Activated CD8-positive, alpha-beta memory T cell treated with anti-CD3 and anti-CD28 coated beads, Interleukin-2, amount 50 U/mL, for 1 hour (primary cell): ENCODE measurements around the gene ADIPOQ.
"Not testable (repeated sequence)": the region's sequence is repeated elsewhere in the genome, so short reads cannot be mapped to it uniquely, and the experiment has no call there.

Experiments
- DNase-seq: peaks from one replicate; pipeline ENCODE4 v3.0.0-alpha.2; 2020; ENCODE audit errors: extremely low read depth

Gene ADIPOQ

DNA sequence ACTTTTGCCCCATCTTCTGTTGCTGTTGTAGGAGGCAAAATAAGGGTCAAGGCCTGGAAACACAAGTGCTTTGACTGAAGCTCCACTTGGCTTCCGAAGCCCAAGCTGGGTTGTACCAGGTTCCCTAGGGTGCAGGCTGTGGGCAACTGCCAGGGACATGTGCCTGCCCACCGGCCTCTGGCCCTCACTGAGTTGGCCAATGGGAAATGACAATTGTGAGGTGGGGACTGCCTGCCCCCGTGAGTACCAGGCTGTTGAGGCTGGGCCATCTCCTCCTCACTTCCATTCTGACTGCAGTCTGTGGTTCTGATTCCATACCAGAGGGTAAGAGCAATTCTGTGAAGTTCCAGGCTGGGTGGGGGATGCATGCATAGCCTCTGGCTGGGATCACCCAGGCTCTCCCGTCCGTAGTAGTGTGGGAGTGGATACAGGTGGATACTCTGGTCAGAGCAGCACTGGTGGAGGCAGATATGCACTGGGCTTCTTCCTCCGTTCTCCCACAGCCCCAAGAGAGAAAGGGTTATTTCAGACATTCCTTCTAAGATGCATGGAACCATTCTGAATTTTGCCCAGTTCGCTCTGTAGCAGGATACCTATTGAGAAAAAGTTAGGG is at the start of gene ADIPOQ:
Gene ADIPOQ (plus strand): TSS at position 285 of the 613 bp plus-strand sequence. CDS start 10,349 bp downstream, outside the sequence.
- no peak for DNase-seq

DNA sequence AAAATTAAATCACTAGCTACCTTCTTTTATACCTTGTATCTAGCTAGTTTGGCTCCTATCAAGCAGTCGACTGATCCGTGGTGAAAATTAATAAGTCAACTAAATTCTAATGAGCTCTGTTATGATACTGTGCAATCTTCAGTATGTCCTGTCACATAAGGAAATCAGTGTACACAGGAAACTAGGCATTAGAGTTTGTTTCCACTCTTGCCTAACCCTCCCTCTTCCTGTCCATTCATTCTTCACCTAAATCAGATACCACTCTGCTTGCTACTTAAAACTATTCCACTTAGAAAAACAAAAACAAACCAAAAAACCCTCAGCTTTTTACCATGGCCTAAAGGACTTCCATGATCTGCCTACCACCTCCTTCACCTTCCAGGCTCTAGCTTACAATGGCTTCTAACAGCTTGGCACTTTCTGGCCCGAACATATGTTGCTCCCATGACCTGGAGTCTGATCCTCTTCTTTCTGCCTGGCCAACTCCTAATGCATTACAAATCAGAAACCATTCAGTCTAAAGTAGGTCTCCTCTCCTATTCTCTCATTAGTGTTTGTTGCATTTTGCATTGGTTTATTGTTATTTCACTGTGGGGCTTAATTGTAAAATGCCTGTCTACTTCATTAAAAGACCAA is 44.2 kb upstream of the ADIPOQ start:
- DNase-seq = no peak

DNA sequence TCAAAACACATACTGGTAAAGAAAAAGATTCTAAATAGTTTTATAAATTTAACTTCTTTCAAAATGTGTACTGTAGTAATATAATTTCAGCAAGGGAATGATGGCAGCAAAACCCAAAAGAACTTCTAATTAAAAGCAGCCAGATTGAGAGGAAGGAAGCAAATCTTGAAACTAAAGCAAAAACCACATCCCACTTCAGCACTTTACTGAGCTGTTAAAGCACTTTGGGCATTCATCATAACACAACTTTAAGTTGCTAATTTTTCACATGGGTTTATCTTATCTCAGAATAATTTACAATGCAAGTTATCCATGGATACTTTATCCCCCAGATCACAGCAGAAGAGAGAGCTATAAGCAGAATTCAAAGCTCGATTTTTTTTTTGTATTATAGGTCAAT is 42.2 kb upstream of the ADIPOQ start:
- no peak for DNase-seq

DNA sequence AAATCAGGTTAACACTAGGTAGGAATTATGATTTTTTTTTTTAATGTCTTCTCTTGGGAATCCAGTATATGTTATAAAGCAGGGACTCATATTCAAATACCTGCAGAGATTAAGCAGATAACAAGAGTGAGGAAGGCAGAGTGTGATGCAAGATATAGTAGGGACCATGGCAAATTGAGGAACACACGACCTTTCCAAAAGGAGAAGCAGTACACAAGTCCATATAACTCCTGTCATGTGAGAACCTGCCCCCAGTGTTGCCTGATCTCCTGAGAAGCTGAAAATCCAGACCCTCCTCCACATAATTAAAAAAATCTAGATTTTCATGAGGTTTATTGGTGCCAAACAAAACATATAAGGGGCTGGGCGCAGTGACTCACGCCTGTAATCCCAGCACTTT is 39.8 kb upstream of the ADIPOQ start:
- DNase-seq = no peak

DNA sequence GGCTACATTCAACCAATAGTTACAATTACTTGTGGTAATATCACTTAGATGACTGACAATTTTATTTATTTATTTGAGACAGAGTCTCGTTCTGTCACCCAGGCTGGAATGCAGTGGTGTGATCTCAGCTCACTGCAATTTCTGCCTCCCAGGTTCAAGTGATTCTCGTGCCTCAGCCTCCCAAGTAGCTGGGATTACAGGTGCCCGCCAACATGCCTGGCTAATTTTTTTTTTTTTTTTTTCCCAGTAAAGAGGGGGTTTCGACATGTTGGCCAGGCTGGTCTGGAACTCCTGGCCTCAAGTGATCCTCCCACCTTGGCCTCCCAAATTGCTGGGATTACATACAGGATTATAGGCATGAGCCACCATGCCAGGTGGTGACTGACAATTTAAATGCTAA is 39.1 kb upstream of the ADIPOQ start:
- DNase-seq = not testable (repeated sequence)

DNA sequence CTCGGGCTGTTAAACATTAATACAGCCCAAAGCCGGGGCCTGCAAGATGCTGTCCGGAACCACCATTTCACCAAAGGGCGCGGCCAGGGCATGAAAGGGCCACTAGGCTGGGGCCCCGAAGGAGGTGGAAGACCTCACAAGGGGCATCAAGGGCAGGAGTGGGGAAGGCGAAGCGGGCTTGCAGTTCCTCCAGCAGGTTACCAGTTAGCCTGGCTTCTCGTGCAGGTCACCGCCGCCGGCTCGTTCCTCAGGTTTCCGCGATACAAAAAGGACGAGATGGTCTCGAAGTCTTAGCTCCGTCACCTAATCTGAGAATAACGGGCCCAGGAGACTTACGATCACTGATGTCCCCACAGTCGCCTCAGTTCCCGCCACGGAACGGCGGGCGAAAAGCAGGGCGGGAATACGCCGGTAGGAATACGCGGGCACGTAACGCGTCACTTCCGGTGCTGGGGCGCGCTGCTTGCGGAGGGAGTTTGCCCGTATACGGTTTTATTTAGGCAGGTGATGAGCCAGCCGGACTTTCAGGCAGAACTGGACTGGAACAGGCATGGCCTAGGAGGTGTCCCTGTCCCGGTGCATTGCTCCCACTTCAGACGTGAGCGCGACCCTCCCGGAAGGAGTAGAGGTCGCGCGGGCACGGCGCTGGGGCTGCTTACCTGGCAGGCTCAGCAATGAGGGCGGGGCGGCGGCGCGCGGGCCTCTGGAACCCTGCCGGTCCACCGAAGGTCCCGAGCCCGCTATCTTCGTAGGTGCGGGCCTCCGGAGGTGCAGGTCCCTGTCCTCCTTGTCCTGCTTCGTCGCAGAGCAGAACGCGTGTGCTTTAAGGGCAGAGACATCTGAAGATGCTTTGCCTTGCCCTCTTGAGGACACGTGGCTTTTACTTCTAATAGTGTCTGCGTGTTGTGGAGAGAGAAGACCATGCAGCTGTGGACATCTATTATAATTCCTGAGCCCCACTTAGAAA is 36.1 kb upstream of the ADIPOQ start, which contains the start of gene RFC4:
Gene RFC4 (minus strand): TSS at position 394 of the 967 bp plus-strand sequence. CDS start 1,769 bp downstream, outside the sequence.
- DNase-seq = no peak

DNA sequence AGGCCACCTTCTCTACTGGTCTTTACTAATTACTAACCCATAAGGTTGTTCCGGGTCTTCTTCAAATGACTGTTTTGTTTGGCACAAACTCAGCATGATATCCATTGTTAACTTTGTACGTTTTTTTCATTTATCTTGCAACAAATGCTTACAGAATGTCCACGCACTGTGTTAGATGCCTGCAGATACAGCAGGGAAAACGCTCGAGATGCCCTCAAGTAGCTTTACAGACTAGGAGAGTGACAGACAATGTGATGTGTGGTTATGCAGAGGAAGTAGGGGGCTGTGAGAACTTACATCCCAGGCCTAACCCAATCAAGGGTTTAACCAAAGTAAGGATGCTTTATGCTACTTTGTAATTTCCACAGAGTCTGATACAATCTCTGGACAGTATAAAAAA is 35.3 kb upstream of the ADIPOQ start:
- DNase-seq = no peak

DNA sequence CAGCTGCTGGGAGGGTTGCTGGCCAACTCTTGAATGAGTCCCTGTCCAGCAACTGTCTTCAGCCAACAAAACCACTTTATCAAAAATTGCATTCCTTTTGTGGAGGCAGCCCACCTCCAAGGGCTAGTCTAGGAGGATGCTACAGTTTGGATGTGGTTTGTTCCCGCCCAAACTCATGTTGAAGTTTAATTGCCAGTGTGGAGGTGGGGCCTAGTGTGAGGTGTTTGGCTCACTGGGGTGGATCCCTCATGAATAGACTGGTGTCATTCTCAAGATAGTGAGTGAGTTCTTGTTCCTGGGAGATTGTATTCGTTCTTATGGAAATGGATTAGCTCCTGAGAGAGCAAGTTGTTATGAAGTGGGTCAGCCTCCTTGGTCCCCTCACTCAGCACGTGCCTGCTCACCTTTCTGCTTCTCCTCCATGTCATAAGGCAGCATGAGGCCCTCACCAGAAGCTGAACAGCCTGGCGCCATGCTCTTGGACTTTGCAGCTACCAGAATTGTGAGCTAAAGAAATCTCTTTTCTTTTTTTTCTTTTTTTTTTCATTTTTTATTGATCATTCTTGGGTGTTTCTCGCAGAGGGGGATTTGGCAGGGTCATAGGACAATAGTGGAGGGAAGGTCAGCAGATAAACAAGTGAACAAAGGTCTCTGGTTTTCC is 32.0 kb upstream of the ADIPOQ start:
- DNase-seq = no peak

DNA sequence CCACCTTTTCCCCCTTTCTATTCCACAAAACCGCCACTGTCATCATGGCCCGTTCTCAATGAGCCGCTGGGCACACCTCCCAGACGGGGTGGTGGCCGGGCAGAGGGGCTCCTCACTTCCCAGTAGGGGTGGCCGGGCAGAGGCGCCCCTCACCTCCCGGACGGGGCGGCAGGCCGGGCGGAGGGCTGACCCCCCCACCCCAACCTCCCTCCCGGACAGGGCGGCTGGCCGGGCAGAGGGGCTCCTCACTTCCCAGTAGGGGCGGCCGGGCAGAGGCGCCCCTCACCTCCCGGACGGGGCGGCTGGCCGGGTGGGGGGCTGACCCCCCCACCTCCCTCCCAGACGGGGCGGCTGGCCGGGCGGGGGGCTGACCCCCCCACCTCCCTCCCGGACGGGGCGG is 31.2 kb upstream of the ADIPOQ start:
- not testable (repeated sequence) for DNase-seq

DNA sequence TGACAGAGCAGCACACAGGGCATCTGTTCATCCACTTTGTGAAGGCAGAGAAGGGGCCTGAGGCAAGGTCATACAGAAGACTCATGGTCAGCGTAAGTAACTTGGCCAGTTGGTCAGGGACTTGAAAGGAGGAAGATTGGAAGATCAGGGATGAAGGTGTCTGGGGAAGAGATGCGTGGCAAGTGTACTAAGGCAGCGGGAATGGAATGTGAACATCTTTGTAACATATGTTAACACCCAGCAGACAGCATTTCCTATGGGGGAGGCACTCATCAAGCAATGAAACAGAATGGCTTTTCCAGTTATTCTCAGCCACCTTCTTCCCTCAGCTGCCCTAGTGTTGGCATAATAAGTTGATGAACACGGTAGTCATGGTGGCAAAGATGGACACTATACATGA is 28.4 kb upstream of the ADIPOQ start:
- no peak for DNase-seq

DNA sequence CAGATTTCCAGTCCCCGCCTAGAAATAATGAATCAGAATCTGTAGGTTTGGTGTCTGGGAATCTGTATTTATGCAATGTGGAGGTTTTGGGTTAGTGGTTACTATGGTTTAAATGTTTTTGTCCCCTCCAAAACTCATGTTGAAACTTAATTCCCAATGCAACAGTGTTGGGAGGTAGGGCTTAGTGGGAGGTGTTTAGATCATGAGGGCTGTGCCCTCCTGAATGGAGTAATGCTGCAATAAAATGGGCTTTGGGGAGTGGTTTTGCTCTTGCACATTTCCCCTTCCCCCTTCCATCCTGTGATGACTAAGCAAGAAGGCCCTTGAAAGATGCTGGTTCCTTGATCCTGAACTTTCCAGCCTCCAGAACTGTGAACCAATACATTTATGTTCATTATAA is 27.1 kb upstream of the ADIPOQ start:
- DNase-seq = no peak

DNA sequence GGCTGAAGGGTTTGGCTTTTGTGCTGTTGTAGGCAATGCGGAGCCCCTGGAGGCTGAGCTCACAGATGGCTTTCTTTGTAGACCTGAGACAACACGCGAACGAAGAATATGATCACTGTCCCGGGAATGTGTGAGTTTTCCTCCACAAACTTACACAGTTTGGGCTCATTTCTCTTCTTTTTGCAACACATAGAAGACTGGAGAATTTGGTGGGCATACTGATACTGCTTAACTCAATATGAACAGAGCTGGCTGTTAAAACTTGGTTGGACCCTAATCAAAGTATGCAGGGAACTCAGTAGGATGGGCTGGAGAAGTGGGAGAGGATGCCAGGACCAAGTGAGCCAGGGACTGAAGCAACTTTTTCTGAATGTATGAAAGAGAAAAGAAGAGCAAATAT is 24.0 kb upstream of the ADIPOQ start:
- no peak for DNase-seq

DNA sequence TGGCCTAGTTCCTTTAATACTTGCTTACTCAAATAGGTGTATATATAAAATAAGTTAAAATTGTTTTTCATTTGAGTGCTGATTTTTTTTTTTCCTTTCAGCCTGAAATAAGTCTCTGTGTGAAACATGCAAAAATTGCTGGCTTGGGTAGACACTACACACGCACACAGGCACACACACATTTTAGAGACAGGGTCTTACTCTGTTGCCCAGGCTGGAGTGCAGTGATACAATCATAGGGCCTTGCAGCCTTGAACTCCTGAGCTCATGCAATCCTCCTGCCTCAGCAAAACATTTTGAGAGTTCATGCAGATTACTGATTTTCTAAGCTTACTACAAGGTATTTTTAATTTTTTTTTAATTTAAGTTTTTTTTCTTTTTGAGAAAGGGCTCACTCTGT is 23.6 kb upstream of the ADIPOQ start:
- no peak for DNase-seq

DNA sequence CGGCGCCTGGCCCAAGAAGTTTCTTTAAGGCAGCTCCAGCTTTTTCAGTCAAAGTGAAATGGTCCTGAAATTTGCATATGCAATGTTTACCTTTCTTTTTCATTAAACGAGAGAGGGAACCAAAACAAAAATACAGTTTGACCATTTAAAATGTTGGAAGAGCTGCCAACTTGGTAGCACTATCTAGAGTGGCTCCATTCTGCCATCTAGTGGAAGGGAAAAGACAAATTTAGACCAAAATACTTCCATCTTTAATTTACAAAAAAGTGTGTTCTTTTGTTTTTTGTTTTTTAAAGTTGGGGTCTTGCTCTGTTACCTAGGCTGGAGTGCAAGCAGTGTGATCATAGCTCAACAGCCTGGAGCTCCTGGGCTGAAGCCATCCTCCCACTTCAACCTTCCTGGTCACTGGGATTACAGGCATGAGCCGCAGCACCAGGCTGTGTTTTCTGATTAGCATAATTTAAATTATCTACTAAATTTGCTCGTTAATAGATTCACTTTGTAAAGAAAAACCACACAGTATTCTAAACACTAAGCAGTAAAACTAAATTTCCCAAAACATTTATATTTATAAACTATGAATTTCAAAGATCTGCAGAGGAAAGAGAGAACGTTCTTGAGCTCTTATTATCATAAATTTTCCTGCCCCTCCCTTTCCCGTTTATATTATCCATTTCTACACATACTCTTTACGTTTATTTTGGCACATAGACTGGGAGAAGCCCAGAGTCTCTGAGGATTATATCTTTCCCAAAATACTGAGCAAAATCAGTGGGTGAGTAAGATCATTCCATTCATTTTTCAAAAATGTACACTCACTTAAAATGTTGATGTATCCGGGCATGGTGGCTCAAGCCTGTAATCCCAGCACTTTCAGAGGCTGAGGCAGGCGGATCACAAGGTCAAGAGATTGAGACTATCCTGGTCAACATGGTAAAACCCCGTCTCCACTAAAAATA is 20.8 kb upstream of the ADIPOQ start:
- DNase-seq = no peak

DNA sequence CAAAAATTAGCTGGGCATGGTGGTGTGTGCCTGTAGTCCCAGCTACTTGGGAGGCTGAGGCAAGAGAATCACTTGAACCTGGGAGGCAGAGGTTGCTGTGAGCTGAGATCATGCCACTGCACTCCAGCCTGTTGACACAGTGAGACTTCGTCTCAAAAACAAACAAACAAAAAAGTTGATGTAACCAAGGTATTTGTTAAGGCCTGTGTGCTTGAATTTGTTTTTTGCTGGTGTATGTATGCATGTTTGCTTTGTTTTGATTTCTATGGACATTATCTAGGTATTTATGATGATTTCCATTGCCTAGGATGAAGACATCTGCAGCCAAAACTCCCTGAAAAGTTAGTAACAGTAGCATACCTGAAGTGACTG is 20.1 kb upstream of the ADIPOQ start:
- DNase-seq = not testable (repeated sequence)

DNA sequence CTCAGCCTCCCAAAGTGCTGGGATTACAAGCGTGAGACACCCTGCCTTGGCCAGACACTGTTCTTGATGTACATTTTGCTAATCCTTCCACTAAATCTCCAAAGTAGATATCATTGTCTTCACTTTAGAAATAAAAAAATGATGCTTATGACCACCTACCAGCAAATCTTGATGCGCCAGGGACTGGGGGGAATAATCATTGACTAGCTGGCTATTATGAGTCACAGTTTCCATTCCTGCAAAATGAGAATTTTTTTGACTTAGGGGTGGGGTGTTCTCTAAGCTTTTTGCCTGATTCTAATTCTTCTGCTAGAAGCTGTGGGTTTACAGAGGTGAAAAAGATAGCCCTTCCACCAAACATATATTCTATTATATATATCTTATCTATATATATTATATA is 19.1 kb upstream of the ADIPOQ start:
- DNase-seq = no peak

DNA sequence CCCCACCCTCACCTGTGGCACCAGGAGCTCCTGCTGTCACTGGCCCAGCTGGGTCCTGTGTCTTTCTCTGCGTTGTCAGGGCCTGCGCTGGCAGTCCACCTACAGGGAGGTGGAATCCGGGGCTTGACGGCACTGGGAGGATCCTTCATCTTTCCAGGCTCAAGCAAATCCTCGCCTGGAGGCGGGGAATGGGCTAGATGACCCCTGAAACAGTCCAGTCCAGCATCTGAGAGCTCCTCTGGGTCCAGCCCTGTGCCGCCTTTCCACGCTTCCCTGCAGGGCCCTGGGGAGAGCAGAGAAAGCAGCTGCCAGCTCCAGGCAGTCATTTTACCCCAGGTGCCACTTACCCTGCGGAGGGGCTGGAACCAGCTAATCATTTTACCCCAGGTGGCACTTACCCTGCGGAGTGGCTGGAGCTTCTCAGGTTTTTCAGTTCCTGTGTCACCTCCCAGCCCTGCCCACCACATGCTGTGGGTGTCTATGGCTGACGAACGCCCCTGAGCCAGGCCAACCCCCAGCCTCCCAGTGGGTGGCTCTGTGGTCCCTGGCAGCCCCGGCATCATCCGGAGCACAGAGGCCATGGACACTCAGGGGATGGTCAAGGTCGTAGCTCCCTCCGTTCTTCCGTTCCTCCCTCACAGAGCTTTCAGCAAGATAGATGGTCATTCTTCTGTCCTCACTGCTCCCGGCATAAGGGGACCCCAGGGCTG is 17.9 kb upstream of the ADIPOQ start:
- no peak for DNase-seq

DNA sequence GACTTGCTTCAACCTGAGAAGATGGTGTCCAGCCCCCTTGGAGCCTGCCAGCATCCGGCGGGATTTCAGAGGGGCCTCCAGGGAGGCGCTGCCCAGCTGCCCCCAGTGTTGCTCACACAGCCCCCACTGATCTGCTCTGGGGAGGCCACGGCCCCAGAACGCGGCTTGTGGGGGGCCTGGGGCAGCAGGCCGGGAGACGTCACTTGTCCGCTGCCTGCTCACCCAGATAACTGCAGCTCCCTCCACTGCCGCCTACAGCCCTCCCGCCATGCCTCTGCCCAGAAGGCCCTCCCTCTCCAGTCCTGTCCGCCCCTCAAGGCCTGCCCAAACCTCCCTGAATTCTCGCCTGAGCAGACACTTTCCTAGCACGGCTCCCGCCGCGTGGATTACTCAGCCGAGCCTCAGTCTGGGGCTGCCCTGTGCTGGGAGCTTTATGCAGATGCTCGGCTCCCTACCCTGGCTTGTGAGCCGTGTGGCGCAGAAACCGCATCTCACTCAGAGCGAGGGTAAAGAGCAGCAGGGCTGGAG is 17.2 kb upstream of the ADIPOQ start:
- DNase-seq = no peak

DNA sequence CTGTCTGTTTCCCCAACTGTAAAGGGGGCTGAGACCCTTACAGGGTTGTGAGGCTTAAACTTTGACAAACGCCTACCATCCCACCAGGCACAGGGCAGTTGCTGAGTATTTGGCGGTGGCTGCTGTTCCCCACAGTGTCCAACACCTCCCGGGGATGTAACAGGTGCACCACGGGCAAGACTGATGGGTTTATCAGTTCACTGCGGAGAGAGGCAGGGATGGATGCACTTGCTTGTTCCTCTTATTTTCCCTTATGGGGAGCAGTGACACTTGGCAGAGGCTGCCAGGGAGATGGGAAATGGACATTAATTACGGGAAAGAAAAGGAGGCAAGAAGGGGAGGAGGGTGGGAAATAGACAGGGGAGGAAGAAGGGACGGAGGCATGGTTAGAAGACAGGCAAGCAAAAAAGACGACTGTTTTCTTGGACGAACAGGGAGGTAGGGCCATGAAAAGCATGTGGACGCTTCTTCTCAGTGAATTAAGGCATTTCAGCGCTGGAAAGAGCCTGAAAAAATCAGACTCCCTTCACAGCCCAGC is 16.6 kb upstream of the ADIPOQ start:
- DNase-seq = no peak
